ENCODE measurements around the gene CHFR. TPM values are rescaled to one million over a fixed set of nuclear protein-coding genes. Genes with fewer than 3 reads are reported as not detected.
"Not testable (repeated sequence)": the region's sequence is repeated elsewhere in the genome, so short reads cannot be mapped to it uniquely, and the experiment has no call there.

The CHFR gene
- total RNA-seq, result 79.7 and 87.2 TPM in 2 replicates

- intact Hi-C loops (cut with micrococcal nuclease), result loop anchor here (1.0 kb wide), 8 partner anchors 21 to 243 kb away; partner anchors contain the start of genes ZNF10, ZNF140, ZNF26 and ZNF605
These were observed at the start of gene CHFR for GRCh38 chr12:132887513-132888351. Gene CHFR, minus strand, starts transcription at chr12:132887605. Its CDS starts 277 bp downstream, at chr12:132887328.

- intact Hi-C loops (cut with micrococcal nuclease), result not testable (repeated sequence)
These were observed 49.5 kb upstream of the CHFR start for GRCh38 chr12:132936921-132937320.

GRCh38 chr12:132936163-132936562, 48.8 kb upstream of the CHFR start:
- intact Hi-C loops (cut with micrococcal nuclease), result no loop called here

GRCh38 chr12:132926415-132926833, 39.0 kb upstream of the CHFR start:
- intact Hi-C loops (cut with micrococcal nuclease), result no loop called here

GRCh38 chr12:132925597-132926414, 38.4 kb upstream of the CHFR start:
- intact Hi-C loops (cut with micrococcal nuclease), result no loop called here

GRCh38 chr12:132924356-132924755, 37.0 kb upstream of the CHFR start:
- intact Hi-C loops (cut with micrococcal nuclease), result no loop called here

- intact Hi-C loops (cut with micrococcal nuclease), result no loop called here
These were observed 36.0 kb upstream of the CHFR start for GRCh38 chr12:132923356-132923909.

GRCh38 chr12:132922676-132923075, 35.3 kb upstream of the CHFR start:
- intact Hi-C loops (cut with micrococcal nuclease), result no loop called here

GRCh38 chr12:132921685-132922084, 34.3 kb upstream of the CHFR start:
- intact Hi-C loops (cut with micrococcal nuclease), result no loop called here

- intact Hi-C loops (cut with micrococcal nuclease), result no loop called here
These were observed 31.3 kb upstream of the CHFR start for GRCh38 chr12:132918680-132919079.

GRCh38 chr12:132909030-132909368, 21.6 kb upstream of the CHFR start:
- intact Hi-C loops (cut with micrococcal nuclease), result no loop called here

GRCh38 chr12:132908145-132909029, 21.0 kb upstream of the CHFR start:
- intact Hi-C loops (cut with micrococcal nuclease), result loop anchor here (1.0 kb wide), 7 partner anchors 21 to 222 kb away; partner anchors contain the start of genes CHFR, ZNF10, ZNF140 and ZNF26

GRCh38 chr12:132907789-132908144, 20.4 kb upstream of the CHFR start:
- intact Hi-C loops (cut with micrococcal nuclease), result loop anchor here (1.0 kb wide), 7 partner anchors 20 to 223 kb away; partner anchors contain the start of genes CHFR, ZNF10, ZNF140 and ZNF26

GRCh38 chr12:132907216-132907615, 19.8 kb upstream of the CHFR start:
- intact Hi-C loops (cut with micrococcal nuclease), result no loop called here

- intact Hi-C loops (cut with micrococcal nuclease), result loop anchor here (2.0 kb wide), 1 partner anchor 136 kb away; no protein-coding TSS in a partner anchor
These were observed 17.4 kb upstream of the CHFR start for GRCh38 chr12:132904718-132905328.

- intact Hi-C loops (cut with micrococcal nuclease), result no loop called here
These were observed 11.6 kb upstream of the CHFR start for GRCh38 chr12:132899033-132899432.

GRCh38 chr12:132888852-132889251, 1.4 kb upstream of the CHFR start:
- intact Hi-C loops (cut with micrococcal nuclease), result no loop called here

- intact Hi-C loops (cut with micrococcal nuclease), result loop anchor here (1.0 kb wide), 8 partner anchors 21 to 243 kb away; partner anchors contain the start of genes ZNF10, ZNF140, ZNF26 and ZNF605
These were observed 602 bp downstream of the CHFR start for GRCh38 chr12:132886529-132887477.

- intact Hi-C loops (cut with micrococcal nuclease), result no loop called here
These were observed 5.6 kb downstream of the CHFR start for GRCh38 chr12:132881818-132882217.

All from T-helper 2 cell treated with Interferon-gamma antibody and Interleukin-4, amounts not matched to agents 100 ng/mL and 5 ng/mL, for 36 hours (primary cell).